Esophagus mucosa (tissue), 1 donor: ENCODE data around the gene PINK1. TPM values are rescaled to one million over a fixed set of nuclear protein-coding genes. Genes with fewer than 3 reads are reported as not detected.
A peak's percentile ranks its signal among the peaks of the same experiment; 100 is the strongest.
"Not testable (repeated sequence)": the region's sequence is repeated elsewhere in the genome, so short reads cannot be mapped to it uniquely, and the experiment has no call there.

Experiments
- ATAC-seq: fragments of 200-7000 bp; cut with Tn5 transposase; one replicate; pipeline ENCODE4 v1.9.1; 2020
- total RNA-seq: library from RNA; stranded (reverse); gene quantifications from one replicate; pipeline ENCODE4 v1.2.4, GENCODE V29; 2023
- donor health status: DM: yes; HTN: yes; CAD: no.

Gene PINK1
- 36.8 TPM for total RNA-seq

DNA sequence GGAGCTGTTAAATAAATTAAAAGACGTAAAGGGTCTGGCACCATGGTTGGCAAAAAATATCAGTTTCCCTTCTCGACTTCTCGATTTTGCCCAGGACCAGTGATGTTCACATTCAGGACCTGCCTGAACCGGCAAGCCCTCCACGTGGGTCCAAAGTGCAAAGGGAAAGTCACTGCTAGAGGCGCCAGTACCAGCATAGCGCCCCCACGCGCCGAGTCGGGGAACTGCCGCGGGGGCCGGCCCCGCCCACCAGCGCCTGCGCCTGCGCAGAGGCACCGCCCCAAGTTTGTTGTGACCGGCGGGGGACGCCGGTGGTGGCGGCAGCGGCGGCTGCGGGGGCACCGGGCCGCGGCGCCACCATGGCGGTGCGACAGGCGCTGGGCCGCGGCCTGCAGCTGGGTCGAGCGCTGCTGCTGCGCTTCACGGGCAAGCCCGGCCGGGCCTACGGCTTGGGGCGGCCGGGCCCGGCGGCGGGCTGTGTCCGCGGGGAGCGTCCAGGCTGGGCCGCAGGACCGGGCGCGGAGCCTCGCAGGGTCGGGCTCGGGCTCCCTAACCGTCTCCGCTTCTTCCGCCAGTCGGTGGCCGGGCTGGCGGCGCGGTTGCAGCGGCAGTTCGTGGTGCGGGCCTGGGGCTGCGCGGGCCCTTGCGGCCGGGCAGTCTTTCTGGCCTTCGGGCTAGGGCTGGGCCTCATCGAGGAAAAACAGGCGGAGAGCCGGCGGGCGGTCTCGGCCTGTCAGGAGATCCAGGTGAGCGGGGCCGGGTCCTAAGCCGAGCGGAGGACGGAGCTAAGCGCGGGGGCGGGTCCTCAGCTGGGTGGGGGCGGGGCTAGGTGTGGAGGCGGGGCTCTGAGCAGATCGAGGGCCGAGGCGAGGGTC is at the start of gene PINK1:
Gene PINK1, plus strand, starts transcription at position 269 of the 875 bp plus-strand sequence. Its CDS starts 91 bp downstream, at position 360.
- ATAC-seq = peak; percentile 87

DNA sequence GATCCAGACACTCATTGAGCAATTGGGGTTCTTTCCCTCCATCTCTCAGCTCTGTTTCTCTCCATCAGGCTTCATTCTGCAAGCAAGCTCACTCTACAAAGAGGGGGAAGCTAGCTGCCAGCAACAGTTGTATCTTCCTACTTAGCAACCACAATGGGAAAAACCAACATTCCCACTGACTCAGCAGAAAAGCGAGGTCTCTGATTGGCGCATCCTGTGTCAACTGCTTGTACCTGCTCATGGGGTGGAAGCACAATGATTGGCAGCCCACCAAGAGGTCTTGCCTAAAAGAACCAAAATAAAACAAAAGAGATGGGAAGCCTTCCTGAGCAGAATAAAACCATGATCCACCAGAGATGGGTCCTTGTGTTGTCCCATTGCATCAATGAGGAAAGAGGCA is 48.4 kb upstream of the PINK1 start:
- no peak for ATAC-seq

GRCh38 chr1:20586953-20587660 is 46.2 kb upstream of the PINK1 start:
- ATAC-seq = no peak

DNA sequence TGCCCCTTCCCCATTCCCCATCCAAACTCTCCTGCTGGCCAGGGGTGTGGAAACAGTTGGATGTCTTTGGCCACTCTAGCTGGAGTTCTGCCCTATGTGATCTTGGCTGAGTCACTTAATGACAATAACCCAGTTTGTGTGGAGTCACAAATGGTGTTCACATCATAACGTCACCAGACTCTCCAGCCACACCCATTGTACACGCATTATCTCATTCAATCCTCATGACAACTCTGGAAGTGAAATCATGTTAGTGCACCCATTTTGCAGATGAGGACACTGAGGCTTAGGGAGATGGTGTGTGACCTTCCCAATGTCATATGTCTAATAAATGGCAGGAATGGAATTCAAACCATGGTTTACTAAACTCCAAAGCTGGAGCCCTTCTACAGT is 45.6 kb upstream of the PINK1 start:
- ATAC-seq = peak; percentile 63

DNA sequence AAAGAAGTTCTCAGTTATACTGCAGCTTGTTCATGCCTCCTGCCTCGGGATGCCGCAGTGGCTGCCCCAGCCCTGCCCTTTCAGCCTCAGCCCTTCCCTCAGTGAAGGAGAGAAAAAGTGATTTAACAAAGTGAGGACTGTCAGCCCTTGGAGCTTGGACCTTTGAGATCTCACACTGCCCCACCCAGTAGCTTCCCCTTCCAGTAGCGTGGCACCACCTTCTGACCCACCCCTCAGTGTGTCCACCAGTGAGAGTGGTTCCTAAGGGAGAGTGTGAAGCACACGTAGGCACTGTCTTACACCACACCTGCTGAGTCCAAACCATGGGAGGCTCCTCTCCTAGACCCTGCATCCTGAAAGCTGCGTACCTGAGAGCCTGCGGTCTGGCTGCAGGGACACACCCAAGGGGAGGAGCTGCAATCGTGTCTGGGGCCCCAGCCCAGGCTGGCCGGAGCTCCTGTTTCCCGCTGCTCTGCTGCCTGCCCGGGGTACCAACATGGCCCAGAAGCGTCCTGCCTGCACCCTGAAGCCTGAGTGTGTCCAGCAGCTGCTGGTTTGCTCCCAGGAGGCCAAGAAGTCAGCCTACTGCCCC is 44.5 kb upstream of the PINK1 start, which contains the start of gene CDA:
Gene CDA, plus strand, starts transcription at position 464 of the 592 bp plus-strand sequence. Its CDS starts 33 bp downstream, at position 497.
- peak; percentile 85 for ATAC-seq

- no peak for ATAC-seq
Measured at GRCh38 chr1:20589331-20590278, 43.7 kb upstream of the PINK1 start.

DNA sequence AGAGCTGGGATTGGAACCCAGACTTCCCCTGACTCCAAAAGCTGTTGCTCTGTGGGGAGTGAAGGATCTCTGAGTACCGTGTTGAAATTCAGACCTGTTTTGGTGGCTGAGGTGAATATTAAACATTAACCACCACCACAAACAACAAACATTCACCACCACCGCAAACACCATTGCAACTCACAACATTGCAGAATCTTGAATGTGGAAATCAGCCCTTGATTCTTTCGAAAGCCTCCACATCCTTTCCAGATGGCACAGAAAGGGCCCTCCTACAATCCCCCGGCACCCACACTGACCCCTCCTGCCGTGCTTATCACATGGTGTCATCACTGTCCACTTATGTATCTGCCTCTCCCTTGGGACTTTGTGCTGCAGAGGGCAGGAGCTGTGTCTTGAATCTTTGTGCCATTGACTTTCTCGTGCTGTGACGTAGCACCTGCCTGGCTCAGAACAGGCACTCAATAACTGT is 42.9 kb upstream of the PINK1 start:
- ATAC-seq = no peak

GRCh38 chr1:20593756-20594155 is 39.5 kb upstream of the PINK1 start:
- ATAC-seq = no peak

DNA sequence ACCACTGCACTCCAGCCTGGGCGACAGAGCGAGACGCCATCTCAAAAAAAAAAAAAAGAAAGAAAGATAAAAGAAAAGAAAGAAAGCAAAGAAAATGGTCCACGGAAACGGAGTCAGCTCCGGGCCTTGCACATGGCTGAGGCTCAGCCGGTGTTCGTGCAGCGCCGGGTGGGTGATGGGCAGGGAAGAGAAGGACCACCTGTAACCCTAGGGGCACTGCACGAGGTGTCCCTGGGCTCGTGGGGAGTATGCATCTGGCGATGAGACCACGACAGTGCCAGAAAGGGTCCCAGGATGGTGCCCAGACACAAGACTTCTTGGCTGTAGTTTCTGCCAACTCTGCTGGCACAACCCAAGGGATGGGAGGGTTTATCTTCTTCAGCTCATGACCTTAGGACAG is 38.5 kb upstream of the PINK1 start:
- ATAC-seq = no peak

- ATAC-seq = no peak
Measured at GRCh38 chr1:20596106-20596505, 37.2 kb upstream of the PINK1 start.

GRCh38 chr1:20597650-20598049 is 35.6 kb upstream of the PINK1 start:
- ATAC-seq = no peak

- ATAC-seq = no peak
Measured at GRCh38 chr1:20600156-20600555, 33.1 kb upstream of the PINK1 start.

- peak; percentile 4 for ATAC-seq
Measured at GRCh38 chr1:20601129-20601825, 32.0 kb upstream of the PINK1 start.

DNA sequence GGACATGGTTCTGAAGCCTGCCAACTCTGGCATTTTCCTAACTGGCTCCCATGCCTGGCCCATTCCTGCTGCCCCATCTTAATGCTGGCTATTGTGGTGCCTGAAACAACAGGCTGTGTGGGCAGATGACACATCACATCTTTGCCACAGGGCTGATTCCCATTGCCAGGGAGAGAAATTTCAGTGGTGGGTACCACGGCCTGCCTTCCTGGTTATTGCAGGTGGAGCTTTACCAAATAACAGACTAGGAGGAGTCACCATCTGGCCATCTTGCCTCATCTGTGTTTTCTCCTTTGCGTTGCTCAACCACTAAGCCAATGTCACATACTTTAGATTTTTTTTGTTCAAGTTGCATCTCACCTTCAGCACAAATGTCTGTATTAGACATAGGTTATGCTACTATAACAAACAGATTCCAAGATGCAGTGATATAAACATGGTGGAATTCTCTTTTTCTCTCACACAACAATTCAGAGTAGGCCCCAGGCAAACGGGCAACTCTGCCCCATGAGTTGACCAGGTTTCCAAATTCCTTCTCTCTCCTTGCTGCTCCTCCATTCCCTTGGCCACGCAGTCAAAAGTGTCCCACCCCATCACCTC is 30.3 kb upstream of the PINK1 start:
- peak; percentile 11 for ATAC-seq

- ATAC-seq = peak; percentile 86
Measured at GRCh38 chr1:20603504-20604464, 29.5 kb upstream of the PINK1 start.

GRCh38 chr1:20604678-20605077 is 28.6 kb upstream of the PINK1 start:
- peak; percentile 15 for ATAC-seq

DNA sequence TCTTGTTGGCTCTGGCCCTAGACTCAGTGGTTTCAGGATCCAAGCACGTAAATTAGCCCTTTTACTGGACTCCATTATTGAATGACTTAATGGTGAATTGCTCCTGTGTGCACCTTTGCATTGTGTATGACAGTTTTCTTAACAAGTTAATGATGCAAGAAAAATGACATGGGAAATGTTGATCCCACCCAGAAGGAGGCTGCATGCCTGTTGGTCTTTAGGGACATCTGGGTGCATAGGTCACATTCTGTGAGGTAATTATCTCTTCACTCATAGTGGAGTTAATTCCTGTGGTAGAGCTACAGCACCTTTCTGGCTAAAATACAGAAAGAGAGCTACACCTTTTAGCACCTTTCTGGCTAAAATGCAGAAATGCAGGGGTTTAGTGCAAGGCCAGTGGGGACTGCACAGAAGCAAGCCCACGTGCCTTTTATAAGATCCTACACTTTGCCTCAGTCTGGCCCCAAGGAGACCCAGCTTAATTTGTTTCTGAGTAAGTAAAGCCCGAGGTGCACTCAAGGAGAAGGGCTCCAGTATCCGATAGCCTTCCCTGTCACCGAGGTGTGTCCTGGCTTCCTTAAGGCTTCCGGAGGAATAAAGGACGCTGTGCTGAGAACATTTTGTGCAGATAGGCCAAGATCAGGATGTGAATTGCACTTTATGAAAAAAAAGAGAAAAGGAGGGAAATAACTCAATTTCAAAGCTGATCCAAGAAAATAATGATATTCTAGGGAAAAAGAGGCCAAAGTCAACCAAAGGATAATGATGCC is 26.3 kb upstream of the PINK1 start:
- ATAC-seq = not testable (repeated sequence)

GRCh38 chr1:20609541-20609940 is 23.7 kb upstream of the PINK1 start:
- ATAC-seq = no peak

GRCh38 chr1:20610970-20611369 is 22.3 kb upstream of the PINK1 start:
- ATAC-seq = no peak
